PFSK-1 (cell line): ENCODE data around the gene ST6GALNAC1.

Experiments
- FOXP2 ChIP-seq: optimal IDR thresholded peaks from 2 replicates; pipeline ENCODE3; 2011; ENCODE audit warnings: borderline replicate concordance, control low read depth, inconsistent platforms; ENCODE audit not compliant: insufficient read depth; ENCODE audit errors: extremely low read length, extremely low read depth
- POLR2AphosphoS5 ChIP-seq: IDR thresholded peaks from 2 replicates; pipeline ENCODE4 v1.6.1; 2012; ENCODE audit warnings: low read depth, mild to moderate bottlenecking, control low read depth, low read length, moderate library complexity
- SIN3A ChIP-seq: IDR thresholded peaks from 2 replicates; pipeline ENCODE4 v1.6.1; 2012; ENCODE audit warnings: mild to moderate bottlenecking, low read length, moderate library complexity, borderline replicate concordance; ENCODE audit not compliant: insufficient read depth
- TAF1 ChIP-seq: IDR thresholded peaks from 2 replicates; pipeline ENCODE4 v1.6.1; 2012; ENCODE audit warnings: low read length, control low read depth, borderline replicate concordance; ENCODE audit not compliant: insufficient read depth
- TF ChIP-seq, protein P1 (sequence below), 2 experiments: IDR thresholded peaks; 2 replicates each; pipeline versions ENCODE4 v1.6.1 to v1.8.0; 2011 to 2012; ENCODE audit warnings: low read depth in 2 of 2, low read length in 2 of 2, control low read depth in 1 of 2, inconsistent platforms in 1 of 2, mild to moderate bottlenecking in 1 of 2, moderate library complexity in 1 of 2; ENCODE audit not compliant: insufficient read depth in 1 of 2

ST6GALNAC1 gene

DNA sequence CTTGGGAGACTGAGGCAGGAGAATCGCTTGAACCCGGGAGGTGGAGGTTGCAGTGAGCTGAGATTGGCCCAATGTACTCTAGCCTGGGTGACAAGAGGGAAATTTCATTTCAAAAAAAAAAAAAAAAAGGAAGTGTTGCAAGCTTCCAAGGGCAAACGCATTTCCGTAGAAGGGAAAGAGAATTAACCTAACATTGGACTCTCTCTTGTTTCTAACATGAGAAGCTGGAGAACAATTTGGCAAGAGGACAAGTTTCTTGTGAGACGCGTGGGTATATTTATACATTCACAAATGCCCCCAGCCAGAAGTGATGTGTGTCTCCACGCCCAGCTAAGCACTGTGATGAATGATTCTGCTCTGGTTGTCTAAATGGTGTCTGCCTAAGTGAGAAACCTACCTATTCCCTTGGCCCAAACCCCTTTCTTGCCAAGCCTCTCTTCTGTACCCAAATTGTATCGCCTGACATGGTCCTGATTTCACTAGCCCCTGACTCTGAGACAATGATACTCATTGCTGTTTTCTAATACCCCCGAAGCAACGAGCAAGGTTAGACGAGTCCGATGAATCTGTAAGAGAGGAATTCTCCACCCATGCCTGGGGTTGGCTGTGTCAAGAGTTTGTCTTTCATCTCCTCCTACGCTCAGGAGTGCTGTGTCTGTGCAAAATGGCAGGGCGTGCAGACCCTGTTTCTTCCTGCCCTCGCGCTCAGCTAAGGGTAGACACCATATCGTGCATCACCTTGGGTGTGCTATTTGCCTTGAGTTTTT is 43.7 kb downstream of the ST6GALNAC1 start:
- TF ChIP-seq FOXP2 = no peak
- TF ChIP-seq, protein P1, sequence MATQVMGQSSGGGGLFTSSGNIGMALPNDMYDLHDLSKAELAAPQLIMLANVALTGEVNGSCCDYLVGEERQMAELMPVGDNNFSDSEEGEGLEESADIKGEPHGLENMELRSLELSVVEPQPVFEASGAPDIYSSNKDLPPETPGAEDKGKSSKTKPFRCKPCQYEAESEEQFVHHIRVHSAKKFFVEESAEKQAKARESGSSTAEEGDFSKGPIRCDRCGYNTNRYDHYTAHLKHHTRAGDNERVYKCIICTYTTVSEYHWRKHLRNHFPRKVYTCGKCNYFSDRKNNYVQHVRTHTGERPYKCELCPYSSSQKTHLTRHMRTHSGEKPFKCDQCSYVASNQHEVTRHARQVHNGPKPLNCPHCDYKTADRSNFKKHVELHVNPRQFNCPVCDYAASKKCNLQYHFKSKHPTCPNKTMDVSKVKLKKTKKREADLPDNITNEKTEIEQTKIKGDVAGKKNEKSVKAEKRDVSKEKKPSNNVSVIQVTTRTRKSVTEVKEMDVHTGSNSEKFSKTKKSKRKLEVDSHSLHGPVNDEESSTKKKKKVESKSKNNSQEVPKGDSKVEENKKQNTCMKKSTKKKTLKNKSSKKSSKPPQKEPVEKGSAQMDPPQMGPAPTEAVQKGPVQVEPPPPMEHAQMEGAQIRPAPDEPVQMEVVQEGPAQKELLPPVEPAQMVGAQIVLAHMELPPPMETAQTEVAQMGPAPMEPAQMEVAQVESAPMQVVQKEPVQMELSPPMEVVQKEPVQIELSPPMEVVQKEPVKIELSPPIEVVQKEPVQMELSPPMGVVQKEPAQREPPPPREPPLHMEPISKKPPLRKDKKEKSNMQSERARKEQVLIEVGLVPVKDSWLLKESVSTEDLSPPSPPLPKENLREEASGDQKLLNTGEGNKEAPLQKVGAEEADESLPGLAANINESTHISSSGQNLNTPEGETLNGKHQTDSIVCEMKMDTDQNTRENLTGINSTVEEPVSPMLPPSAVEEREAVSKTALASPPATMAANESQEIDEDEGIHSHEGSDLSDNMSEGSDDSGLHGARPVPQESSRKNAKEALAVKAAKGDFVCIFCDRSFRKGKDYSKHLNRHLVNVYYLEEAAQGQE (IDR thresholded peaks at IDR 0.05; ENCODE audit: insufficient read depth in 1 of 2, low read depth in 2 of 2, low read length in 2 of 2) = no peak
- TF ChIP-seq TAF1 = no peak
- TF ChIP-seq POLR2AphosphoS5 = no peak
- no peak for TF ChIP-seq SIN3A

DNA sequence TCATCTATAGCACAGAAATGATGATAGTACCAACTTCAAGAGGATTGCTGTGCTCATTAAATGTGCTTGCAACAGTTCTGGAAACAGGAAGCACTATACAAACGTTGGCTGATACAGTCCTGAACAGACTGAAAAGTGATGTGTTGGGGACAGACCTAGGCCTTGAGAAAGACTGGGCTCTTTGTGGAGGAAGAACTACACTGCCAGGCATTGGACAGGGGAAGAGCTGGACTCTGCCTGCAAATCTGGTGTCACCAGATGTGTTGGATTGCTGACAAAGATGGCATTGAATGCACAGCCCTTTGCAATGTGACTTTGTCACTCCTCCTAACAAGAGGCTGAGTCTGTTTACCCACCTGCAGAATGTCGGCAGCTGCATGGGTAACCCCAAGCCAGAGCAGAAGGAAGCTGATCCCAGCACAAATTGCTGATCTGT is 45.5 kb downstream of the ST6GALNAC1 start:
- TF ChIP-seq POLR2AphosphoS5 (no peak), SIN3A (no peak), TAF1 (no peak)
- TF ChIP-seq, protein P1 (IDR thresholded peaks at IDR 0.05; ENCODE audit: insufficient read depth in 1 of 2, low read depth in 2 of 2, low read length in 2 of 2) = no peak

DNA sequence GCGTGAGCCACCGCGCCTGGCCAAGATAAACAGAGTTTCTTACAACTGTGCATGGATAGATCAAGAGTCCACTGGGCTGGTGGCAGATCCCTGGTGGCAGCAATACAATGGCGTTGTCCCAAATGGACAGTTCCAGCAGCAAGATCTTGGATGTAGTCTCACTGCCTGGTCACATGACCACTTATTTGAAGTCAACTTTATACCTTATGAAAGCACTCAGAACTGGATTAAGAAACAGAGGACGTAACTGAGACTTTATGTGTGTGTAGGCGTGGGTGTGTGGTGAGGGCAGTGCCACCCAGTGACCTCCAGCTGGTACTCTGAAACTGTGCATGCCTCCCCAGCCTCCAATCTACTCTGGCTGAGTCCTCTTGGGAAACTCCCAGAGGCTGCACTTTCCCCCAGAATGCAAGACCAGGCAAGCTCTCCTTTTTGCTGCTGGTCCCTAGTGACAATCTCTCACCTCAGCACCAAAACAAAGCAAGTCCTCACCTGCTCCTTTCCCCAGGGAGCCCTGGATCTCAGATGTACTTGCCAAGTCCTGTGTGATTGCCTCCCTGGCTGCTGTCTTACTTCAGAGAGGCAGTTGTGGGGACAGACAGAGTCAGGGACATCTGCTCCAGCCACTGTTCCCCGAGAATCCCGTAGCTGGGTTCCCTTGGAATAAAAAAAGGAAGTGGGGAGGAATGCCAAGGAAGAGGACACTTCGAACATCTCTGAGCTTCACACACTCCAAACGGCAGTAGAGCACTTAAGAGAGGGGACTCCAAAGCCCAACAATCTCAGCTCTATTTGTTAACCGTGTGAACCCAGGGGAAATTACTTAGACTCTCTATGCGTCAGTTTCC is 46.2 kb downstream of the ST6GALNAC1 start:
- TF ChIP-seq POLR2AphosphoS5 (no peak), SIN3A (no peak), TAF1 (no peak), FOXP2 (no peak)
- TF ChIP-seq, protein P1 (IDR thresholded peaks at IDR 0.05; ENCODE audit: insufficient read depth in 1 of 2, low read depth in 2 of 2, low read length in 2 of 2) = no peak

DNA sequence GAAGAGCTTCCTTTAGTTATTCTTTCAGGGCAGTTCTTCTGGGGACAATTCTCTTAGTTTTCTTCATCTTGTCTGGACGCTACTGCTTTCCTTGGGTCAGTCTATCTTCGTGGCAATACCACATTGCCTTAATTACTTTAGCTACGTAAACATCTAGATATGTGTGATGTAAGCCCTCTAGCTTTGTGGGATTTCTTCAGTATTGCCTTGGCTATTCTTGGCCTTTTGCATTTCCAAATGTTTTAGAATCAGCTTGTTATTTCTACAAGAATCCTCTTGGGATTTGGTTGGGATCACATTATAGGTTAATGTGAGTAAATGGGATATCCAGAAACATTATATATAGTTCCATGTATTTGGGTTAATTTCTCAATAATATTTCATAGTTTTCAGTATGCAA is 48.9 kb downstream of the ST6GALNAC1 start:
- TF ChIP-seq FOXP2 = no peak
- no peak for TF ChIP-seq SIN3A
- no peak for TF ChIP-seq POLR2AphosphoS5
- no peak for TF ChIP-seq TAF1

DNA sequence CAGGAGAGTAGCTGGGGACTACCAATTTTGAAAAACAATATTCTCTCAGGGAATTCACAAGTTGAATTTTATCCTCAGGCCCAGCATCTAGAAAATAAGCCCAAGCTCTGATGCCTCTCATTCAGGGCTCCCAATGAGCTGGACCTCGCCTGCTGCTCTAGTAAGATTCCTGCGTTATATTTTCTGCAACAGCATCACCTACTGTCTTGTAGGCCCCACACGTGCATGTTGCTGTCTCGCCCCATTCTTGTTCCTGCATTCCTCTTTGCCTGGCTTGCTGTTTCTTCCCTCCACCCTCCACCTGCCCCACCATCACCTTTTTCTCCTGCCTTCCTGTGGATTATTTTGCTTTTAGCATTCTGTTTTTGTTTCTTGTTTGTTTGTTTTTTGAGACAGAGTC is 49.6 kb downstream of the ST6GALNAC1 start:
- TF ChIP-seq TAF1 (no peak), FOXP2 (no peak), SIN3A (no peak), POLR2AphosphoS5 (no peak)
- TF ChIP-seq, protein P1 (IDR thresholded peaks at IDR 0.05; ENCODE audit: insufficient read depth in 1 of 2, low read depth in 2 of 2, low read length in 2 of 2) = no peak
